ENCODE data around the gene CLEC16A. TPM values are rescaled to one million over a fixed set of nuclear protein-coding genes. Genes with fewer than 3 reads are reported as not detected.

CLEC16A gene
- total RNA-seq, 4 donors from 2014 or later, result 20.2 to 28.8 (median 22.8) TPM

GRCh38 chr16:11079652-11080187, 135.4 kb downstream of the CLEC16A start:
- TF ChIP-seq CTCF (IDR thresholded peaks at IDR 0.05; ENCODE audit: low read depth), result no peak

- TF ChIP-seq CTCF (IDR thresholded peaks at IDR 0.05; ENCODE audit: low read depth), result no peak
Observed at GRCh38 chr16:11080327-11080967, 136.1 kb downstream of the CLEC16A start.

- TF ChIP-seq CTCF (IDR thresholded peaks at IDR 0.05; ENCODE audit: low read depth), result no peak
Observed at GRCh38 chr16:11080999-11081630, 136.8 kb downstream of the CLEC16A start.

- TF ChIP-seq CTCF (IDR thresholded peaks at IDR 0.05; ENCODE audit: low read depth), result no peak
Observed at GRCh38 chr16:11082108-11082859, 137.9 kb downstream of the CLEC16A start.

- TF ChIP-seq CTCF (IDR thresholded peaks at IDR 0.05; ENCODE audit: low read depth), result no peak
Observed at GRCh38 chr16:11082860-11083388, 138.6 kb downstream of the CLEC16A start.

- TF ChIP-seq CTCF (IDR thresholded peaks at IDR 0.05; ENCODE audit: low read depth), result no peak
Observed at GRCh38 chr16:11084484-11084875, 140.1 kb downstream of the CLEC16A start.
